H1 (cell line): ENCODE data around the gene UBALD1. TPM values are rescaled to one million over a fixed set of nuclear protein-coding genes. Genes with fewer than 3 reads are reported as not detected.

ENCODE experiments used
- CTCF ChIA-PET: fragments of 300-600 bp; sonication (Branson Sonifier 250); formaldehyde crosslinking; loops from one replicate; lab custom pipeline; 2021; ENCODE audit not compliant: partially characterized antibody; lab: Charles Lee
- POLR2A ChIA-PET: fragments of 300-600 bp; sonication (Branson Sonifier 250); formaldehyde crosslinking; loops from one replicate; lab custom pipeline; 2021; ENCODE audit warnings: inconsistent platforms; ENCODE audit not compliant: partially characterized antibody; lab: Charles Lee
- DNase-seq, 2 experiments: peaks; one replicate each; pipeline versions ENCODE4 v3.0.0 to v3.0.0-alpha.2; 2010 to 2022; ENCODE audit warnings: low spot score in 2 of 2, low read depth in 1 of 2, mixed read lengths in 1 of 2
- FAIRE-seq: peaks from 2 replicates; lab custom pipeline; 2011; peaks lifted over from hg19 to GRCh38; lab: Jason Lieb, UNC
- H2AFZ ChIP-seq: 2 replicates; pipeline ENCODE4 v1.8.1; 2012; ENCODE audit warnings: low read length, inconsistent platforms
- H2AK5ac ChIP-seq: 2 replicates; pipeline ENCODE4 v1.6.1; 2013; ENCODE audit warnings: low read depth, low read length
- H2BK120ac ChIP-seq: replicated peaks from 2 replicates; pipeline ENCODE3; 2013; ENCODE audit warnings: low read depth, low read length, inconsistent platforms
- H2BK12ac ChIP-seq: 2 replicates; pipeline ENCODE4 v1.6.1; 2013; ENCODE audit warnings: low read depth, low read length
- H2BK15ac ChIP-seq: 2 replicates; pipeline ENCODE4 v1.6.1; 2013; ENCODE audit warnings: low read length
- H2BK20ac ChIP-seq: 2 replicates; pipeline ENCODE4 v1.6.1; 2013; ENCODE audit warnings: low read length
- H2BK5ac ChIP-seq: 2 replicates; pipeline ENCODE4 v1.6.1; 2013; ENCODE audit warnings: low read depth, low read length
- H3K14ac ChIP-seq: 2 replicates; pipeline ENCODE4 v1.6.1; 2013; ENCODE audit warnings: inconsistent platforms; ENCODE audit not compliant: insufficient read length
- H3K18ac ChIP-seq: 2 replicates; pipeline ENCODE4 v1.6.1; 2013; ENCODE audit warnings: low read length; ENCODE audit errors: extremely low read depth
- H3K23ac ChIP-seq: 2 replicates; pipeline ENCODE4 v1.6.1; 2013; ENCODE audit warnings: inconsistent platforms; ENCODE audit not compliant: insufficient read length
- H3K23me2 ChIP-seq: 2 replicates; pipeline ENCODE4 v1.6.1; 2013; ENCODE audit warnings: low read depth, low read length
- H3K27ac ChIP-seq: 2 replicates; pipeline ENCODE4 v1.6.1; 2011; ENCODE audit warnings: low read depth, low read length, inconsistent platforms
- H3K27me3 ChIP-seq, 4 experiments: replicated peaks in 1 of 4; 1 replicate in 1 of 4; 2 replicates in 3 of 4; pipeline versions ENCODE4 v1.6.1 to v1.8.1; 2011 to 2013; ENCODE audit warnings: low read length in 3 of 4, mild to moderate bottlenecking in 3 of 4, inconsistent platforms in 2 of 4, mixed read lengths in 2 of 4, moderate library complexity in 1 of 4; ENCODE audit not compliant: control insufficient read depth in 3 of 4, insufficient read depth in 3 of 4; ENCODE audit errors: extremely low read depth in 1 of 4
- H3K36me3 ChIP-seq, 4 experiments: 2 replicates each; pipeline versions ENCODE4 v1.6.1 to v1.8.1; 2011 to 2013; ENCODE audit warnings: mild to moderate bottlenecking in 4 of 4, low read length in 3 of 4, moderate library complexity in 2 of 4, control low read depth in 1 of 4, inconsistent platforms in 1 of 4; ENCODE audit not compliant: insufficient read depth in 4 of 4, control insufficient read depth in 2 of 4
- H3K4ac ChIP-seq: replicated peaks from 2 replicates; pipeline ENCODE3; 2013; ENCODE audit warnings: low read length, low read depth, mixed read lengths, inconsistent platforms; ENCODE audit not compliant: insufficient read length
- H3K4me1 ChIP-seq, 4 experiments: replicated peaks in 1 of 4; 1 replicate in 1 of 4; 2 replicates in 3 of 4; pipeline versions ENCODE4 v1.6.1 to v1.8.1; 2011 to 2013; ENCODE audit warnings: low read length in 3 of 4, inconsistent platforms in 2 of 4, mixed read lengths in 1 of 4; ENCODE audit not compliant: insufficient read depth in 4 of 4, control insufficient read depth in 3 of 4
- H3K4me2 ChIP-seq, 2 experiments: 2 replicates each; pipeline versions ENCODE4 v1.6.1 to v1.8.1; 2011 to 2013; ENCODE audit warnings: low read depth in 2 of 2, low read length in 2 of 2, control low read depth in 1 of 2, inconsistent platforms in 1 of 2, mild to moderate bottlenecking in 1 of 2; ENCODE audit not compliant: insufficient read depth in 1 of 2
- H3K4me3 ChIP-seq, 4 experiments: fragments of 200-600, 300-600 bp in 1 of 4; sonication (generic), shearing (Covaris generic), sonication (Bioruptor Twin) in 1 of 4; 2 replicates each; pipeline versions ENCODE4 v1.5.1 to v1.8.1; 2011 to 2016; ENCODE audit warnings: low read length in 4 of 4, low read depth in 3 of 4, control low read depth in 2 of 4, inconsistent platforms in 2 of 4, mild to moderate bottlenecking in 2 of 4, mixed read lengths in 1 of 4, moderate library complexity in 1 of 4; ENCODE audit not compliant: insufficient read depth in 2 of 4; ENCODE audit errors: extremely low read depth in 1 of 4
- H3K56ac ChIP-seq: replicated peaks from 2 replicates; pipeline ENCODE3; 2013; ENCODE audit warnings: low read depth, mild to moderate bottlenecking, mixed read lengths, low read length, inconsistent platforms; ENCODE audit not compliant: insufficient read length
- H3K79me1 ChIP-seq: 2 replicates; pipeline ENCODE4 v1.6.1; 2013; ENCODE audit warnings: low read depth, low read length, control low read depth
- H3K79me2 ChIP-seq, 2 experiments: 2 replicates each; pipeline versions ENCODE4 v1.6.1 to v1.8.1; 2012 to 2013; ENCODE audit warnings: low read length in 2 of 2, mild to moderate bottlenecking in 2 of 2, inconsistent platforms in 1 of 2; ENCODE audit not compliant: insufficient read depth in 2 of 2, control insufficient read depth in 1 of 2
- H3K9ac ChIP-seq, 4 experiments: replicated peaks in 1 of 4; 1 replicate in 1 of 4; 2 replicates in 3 of 4; pipeline versions ENCODE4 v1.6.1 to v1.8.1; 2011 to 2013; ENCODE audit warnings: low read depth in 3 of 4, low read length in 3 of 4, control low read depth in 2 of 4, mild to moderate bottlenecking in 2 of 4, moderate library complexity in 2 of 4, inconsistent platforms in 1 of 4; ENCODE audit errors: extremely low read depth in 1 of 4
- H3K9me3 ChIP-seq, 2 experiments: 2 replicates each; pipeline versions ENCODE4 v1.6.1 to v1.8.1; 2012 to 2013; ENCODE audit warnings: mild to moderate bottlenecking in 2 of 2, moderate library complexity in 2 of 2, control low read depth in 1 of 2, inconsistent platforms in 1 of 2, low read depth in 1 of 2, low read length in 1 of 2, mixed read lengths in 1 of 2; ENCODE audit not compliant: insufficient read depth in 2 of 2
- H4K20me1 ChIP-seq, 2 experiments: replicated peaks in 1 of 2; 2 replicates each; pipeline versions ENCODE3 to v1.8.1; 2011 to 2013; ENCODE audit warnings: inconsistent platforms in 2 of 2, low read length in 2 of 2, mild to moderate bottlenecking in 1 of 2; ENCODE audit not compliant: insufficient read depth in 2 of 2, control insufficient read depth in 1 of 2
- H4K5ac ChIP-seq: 2 replicates; pipeline ENCODE4 v1.6.1; 2013; ENCODE audit warnings: low read length, low read depth, mixed read lengths, inconsistent platforms; ENCODE audit not compliant: insufficient read length
- H4K8ac ChIP-seq: 2 replicates; pipeline ENCODE4 v1.8.0; 2013; ENCODE audit warnings: mild to moderate bottlenecking, moderate library complexity, low read length, inconsistent platforms; ENCODE audit not compliant: insufficient read depth; ENCODE audit errors: extremely low read depth
- H4K91ac ChIP-seq: replicated peaks from 2 replicates; pipeline ENCODE3; 2013; ENCODE audit warnings: low read length, mixed read lengths, inconsistent platforms; ENCODE audit not compliant: insufficient read length
- POLR2A ChIP-seq, 2 experiments: IDR thresholded peaks; 1 replicate in 1 of 2; 2 replicates in 1 of 2; pipeline ENCODE4 v1.6.1; 2011; ENCODE audit warnings: low read depth in 2 of 2, low read length in 2 of 2, mild to moderate bottlenecking in 2 of 2; ENCODE audit errors: control extremely low read depth in 1 of 2
- POLR2AphosphoS5 ChIP-seq: IDR thresholded peaks from 2 replicates; pipeline ENCODE4 v1.6.1; 2011; ENCODE audit warnings: low read depth, low read length
- WGBS, 2 experiments: shearing (Covaris generic) in 1 of 2; methylation state at CpG; one replicate each; pipeline versions ENCODE4 v1.1.6 to v1.1.7; 2013 to 2015; ENCODE audit warnings: low lambda C conversion rate in 2 of 2, mixed read lengths in 2 of 2, inconsistent platforms in 1 of 2, low coverage in 1 of 2, missing lambda C conversion rate in 1 of 2; ENCODE audit not compliant: insufficient replicate concordance in 2 of 2, insufficient coverage in 1 of 2, insufficient read length in 1 of 2; ENCODE audit errors: extremely low coverage in 1 of 2, missing lambda C conversion rate in 1 of 2; 5-methylcytosine and 5-hydroxymethylcytosine counted together
- polyA plus RNA-seq, 7 experiments: library from polyadenylated mRNA; depleted of rRNA in 3 of 7; stranded (reverse) in 5 of 7; unstranded in 2 of 7; fragments of >200 nt in 5 of 7; fragments of 200-250 nt in 2 of 7; gene quantifications; 1 replicate in 5 of 7; 2 replicates in 1 of 7; 4 replicates in 1 of 7; pipeline versions ENCODE4 v1.2.1 to v1.2.3, GENCODE V29; 2011 to 2013; ENCODE audit warnings: missing spikeins in 2 of 7, mixed read lengths in 2 of 7
- total RNA-seq: library from RNA; stranded (reverse); fragmentation: NEBNext Ultra II Directional; extraction: Animal tissue kit (Norgen Biotek cat#: 25700); gene quantifications from 2 replicates; pipeline ENCODE4 v1.2.1, GENCODE V29; 2021
- TF ChIP-seq, protein P1 (sequence below): IDR thresholded peaks from 2 replicates; pipeline ENCODE4 v1.6.1; 2011; ENCODE audit warnings: low read depth, mild to moderate bottlenecking, low read length; ENCODE audit not compliant: insufficient read depth

Gene UBALD1
- total and polyA plus RNA-seq, 2 of the 8 experiments (the other 6 are each of a cell fraction or from before 2014, with no cell fraction given) = 28.6 to 62.0 TPM

DNA sequence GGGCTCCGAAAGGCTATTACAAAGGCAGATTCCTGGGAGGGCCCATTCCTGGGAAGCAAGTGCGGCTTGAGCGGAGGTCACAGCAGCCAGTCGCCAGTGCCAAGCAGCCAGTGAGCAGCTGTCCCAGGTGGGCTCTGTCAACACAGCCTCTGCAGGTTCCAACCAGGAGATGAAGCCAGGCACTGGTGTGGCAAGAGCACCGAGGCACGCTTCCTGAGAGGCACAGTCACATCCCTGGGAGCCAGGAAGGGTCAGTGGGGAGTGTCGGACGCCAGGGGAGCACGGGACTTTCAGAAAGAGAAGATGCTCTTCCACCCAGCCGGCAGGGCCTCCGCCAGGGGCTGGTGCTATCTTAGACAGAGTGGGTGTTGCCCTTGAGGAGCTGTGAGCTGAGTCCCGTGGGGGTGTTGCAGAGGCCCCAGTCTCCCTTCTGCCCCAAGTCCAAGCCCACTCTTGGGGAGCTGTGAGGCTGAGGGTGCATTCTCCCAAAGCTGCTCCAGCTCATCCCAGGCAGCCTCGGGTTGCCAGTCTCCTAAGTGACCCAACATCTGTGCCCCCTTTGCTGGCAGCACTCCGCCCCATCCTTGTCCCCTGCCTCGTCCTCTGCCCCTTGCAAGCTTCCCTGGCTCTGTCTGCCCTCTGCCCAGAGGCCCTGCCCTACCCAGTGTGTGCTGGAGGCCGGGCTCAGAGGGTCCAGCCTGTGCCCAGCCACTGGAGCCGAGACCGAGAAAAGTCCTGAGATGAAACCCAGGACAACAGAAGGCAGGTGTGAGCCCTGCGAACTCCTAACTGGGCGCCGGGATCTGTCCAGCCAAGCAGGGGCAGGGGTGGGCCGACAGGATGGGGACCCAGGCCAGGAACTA lies 6.6 kb downstream of the UBALD1 start:
- no peak for DNase-seq
- no peaks in the 10 kb centered on the region for H3K27me3 ChIP-seq
- H2AFZ ChIP-seq = no peak overlapping the region
- no peak for FAIRE-seq
- ChIA-PET POLR2A (interaction anchor here (1.8 to 13.3 kb wide), 3 partner anchors 6 to 14 kb away, joined by 5 to 126 read pairs (median 55); partner anchors contain the start of gene UBALD1), CTCF (interaction anchor here (1.4 to 5.0 kb wide), 5 partner anchors 15 to 56 kb away, joined by 3 to 21 read pairs (median 3); partner anchors contain the start of gene MGRN1)
- no peak overlapping the region for H4K91ac ChIP-seq
- no peak overlapping the region; the same call in 1 of the 2 replicates for H4K8ac ChIP-seq
- no peak overlapping the region for H3K9ac ChIP-seq
- H4K5ac ChIP-seq = no peak overlapping the region
- H3K14ac ChIP-seq = no peak overlapping the region
- H3K4ac ChIP-seq = no peak overlapping the region
- no peak overlapping the region for H3K56ac ChIP-seq
- H2BK12ac ChIP-seq = no peak overlapping the region
- H3K36me3 ChIP-seq = peaks cover 2 to 20% (median 11%) of the 10 kb centered on the region in 4 experiments; a peak in 4 of 8 replicates
- no peak overlapping the region for H3K4me3 ChIP-seq
- TF ChIP-seq POLR2AphosphoS5 (peak; percentile 79), POLR2A (IDR thresholded peaks at IDR 0.05; ENCODE audit: control extremely low read depth in 1 of 2, low read depth in 2 of 2, low read length in 2 of 2) (peak in 1 of 2 experiments; percentile 56; a peak in 2 of 3 replicates)
- TF ChIP-seq, protein P1, sequence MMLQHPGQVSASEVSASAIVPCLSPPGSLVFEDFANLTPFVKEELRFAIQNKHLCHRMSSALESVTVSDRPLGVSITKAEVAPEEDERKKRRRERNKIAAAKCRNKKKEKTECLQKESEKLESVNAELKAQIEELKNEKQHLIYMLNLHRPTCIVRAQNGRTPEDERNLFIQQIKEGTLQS = no peak
- peaks cover 13 to 16% of the 10 kb centered on the region in 2 experiments for H4K20me1 ChIP-seq
- H3K27ac ChIP-seq = no peak overlapping the region; the same call in 1 of the 2 replicates
- no peak overlapping the region for H2AK5ac ChIP-seq
- H3K18ac ChIP-seq = no peak overlapping the region
- no peak overlapping the region for H3K23ac ChIP-seq
- 96% methylated on average over 22 of the region's 22 CpGs; no CpG with 5 or more reads in 1 of the 2 experiments for WGBS, 2 experiments
- peaks cover 5% of the 10 kb centered on the region; the same call in 1 of the 2 replicates for H3K79me1 ChIP-seq
- H3K9me3 ChIP-seq = no peaks in the 10 kb centered on the region
- no peak overlapping the region for H2BK15ac ChIP-seq
- peaks cover 8 to 32% of the 10 kb centered on the region in 2 experiments; a peak in 3 of 4 replicates for H3K79me2 ChIP-seq
- no peak overlapping the region for H3K4me2 ChIP-seq
- H3K4me1 ChIP-seq = peaks cover 0 to 19% (median 15%) of the 10 kb centered on the region in 4 experiments; a peak in 6 of 7 replicates
- H2BK120ac ChIP-seq = no peak overlapping the region
- no peaks in the 10 kb centered on the region; the same call in 1 of the 2 replicates for H3K23me2 ChIP-seq
- no peak overlapping the region for H2BK5ac ChIP-seq
- no peak overlapping the region for H2BK20ac ChIP-seq
